HepG2 (cell line): Measurements from ENCODE around the gene NLRP12. TPM values are rescaled to one million over a fixed set of nuclear protein-coding genes. Genes with fewer than 3 reads are reported as not detected.

Experiments
- ATAC-seq: fragments of 200-7000 bp; cut with Tn5 transposase; 3 replicates; pipeline ENCODE4 v1.9.1; 2020; ENCODE audit warnings: mild to moderate bottlenecking, moderate library complexity
- BruUV-seq: library from RNA; stranded (reverse); fragments of 400-500 nt; replicated peaks from 2 replicates; lab custom pipeline; 2021; lab: Mats Ljungman, UMichigan
- CTCF ChIA-PET: fragments of 300-600 bp; formaldehyde crosslinking; extraction: SDS; loops from one replicate; lab custom pipeline; 2021; ENCODE audit warnings: low total read pairs, inconsistent platforms, low intra/inter-chr PET ratio; lab: Yijun Ruan, JAX
- POLR2A ChIA-PET: fragments of 350-600 bp; sonication (Branson Sonifier 250); formaldehyde crosslinking; loops from one replicate; lab custom pipeline; 2020; ENCODE audit warnings: antibody characterized with exemption, inconsistent platforms; lab: Yijun Ruan, JAX
- DNase-seq: peaks from one replicate; pipeline ENCODE4 v3.0.0-alpha.2; 2015; ENCODE audit warnings: low spot score
- FAIRE-seq: peaks from 3 replicates; lab custom pipeline; 2011; peaks lifted over from hg19 to GRCh38; lab: Jason Lieb, UNC
- H2AFZ ChIP-seq: one replicate; pipeline ENCODE4 v1.6.1; 2011; ENCODE audit warnings: low read length, inconsistent platforms
- H3K27ac ChIP-seq: fragments of 300-600 bp; 3 replicates; pipeline ENCODE4 v1.8.0; 2011; ENCODE audit warnings: mixed run types, mild to moderate bottlenecking, mixed read lengths, low read length, inconsistent platforms; ENCODE audit not compliant: insufficient read depth; ENCODE audit errors: extremely low read length
- H3K27me3 ChIP-seq, 2 experiments: fragments of 200-600 bp in 1 of 2; 2 replicates in 1 of 2; 3 replicates in 1 of 2; pipeline versions ENCODE4 v1.6.0 to v1.8.0; 2011; ENCODE audit warnings: low read length in 2 of 2, mild to moderate bottlenecking in 2 of 2, moderate library complexity in 2 of 2, inconsistent platforms in 1 of 2; ENCODE audit not compliant: insufficient read depth in 2 of 2, control insufficient read depth in 1 of 2
- H3K36me3 ChIP-seq, 2 experiments: fragments of 200-600 bp in 1 of 2; replicated peaks in 1 of 2; 2 replicates in 1 of 2; 3 replicates in 1 of 2; pipeline versions ENCODE4 v1.5.1 to v1.8.0; 2011; ENCODE audit warnings: low read length in 2 of 2, inconsistent platforms in 1 of 2; ENCODE audit not compliant: insufficient read depth in 2 of 2, control insufficient read depth in 1 of 2
- H3K4me1 ChIP-seq: 2 replicates; pipeline ENCODE4 v1.5.1; 2012; ENCODE audit warnings: low read length, inconsistent platforms; ENCODE audit not compliant: insufficient read depth
- H3K4me2 ChIP-seq: 2 replicates; pipeline ENCODE4 v1.6.0; 2011; ENCODE audit warnings: low read depth, low read length, inconsistent platforms
- H3K4me3 ChIP-seq, 3 experiments: fragments of 200-600 bp in 1 of 3; sonication (generic), shearing (Covaris generic) in 1 of 3; replicated peaks in 1 of 3; 2 replicates each; pipeline ENCODE4 v1.5.1; 2011 to 2016; ENCODE audit warnings: low read length in 3 of 3, inconsistent platforms in 2 of 3, low read depth in 2 of 3, mild to moderate bottlenecking in 2 of 3, control low read depth in 1 of 3, mixed read lengths in 1 of 3; ENCODE audit not compliant: insufficient read depth in 1 of 3
- H3K79me2 ChIP-seq: one replicate; pipeline ENCODE4 v1.6.1; 2011; ENCODE audit warnings: low read length, inconsistent platforms; ENCODE audit not compliant: insufficient read depth
- H3K9ac ChIP-seq: 2 replicates; pipeline ENCODE4 v1.6.0; 2011; ENCODE audit warnings: mild to moderate bottlenecking, low read depth, low read length, inconsistent platforms; ENCODE audit not compliant: insufficient read depth
- H3K9me3 ChIP-seq: 2 replicates; pipeline ENCODE4 v1.5.1; 2012; ENCODE audit warnings: mild to moderate bottlenecking, low read length
- H4K20me1 ChIP-seq: 2 replicates; pipeline ENCODE4 v1.6.0; 2011; ENCODE audit warnings: inconsistent platforms, mild to moderate bottlenecking, low read length, moderate library complexity; ENCODE audit not compliant: insufficient read depth
- FOXJ3 ChIP-seq: sonication (generic); formaldehyde crosslinking; IDR thresholded peaks from 2 replicates; pipeline ENCODE4 v1.4.0; 2020; ENCODE audit warnings: missing genetic modification reagents, mild to moderate bottlenecking, borderline replicate concordance
- FOXO1 ChIP-seq: sonication (generic); formaldehyde crosslinking; IDR thresholded peaks from 2 replicates; pipeline ENCODE4 v1.4.0; 2020; ENCODE audit warnings: missing genetic modification reagents
- HMGXB3 ChIP-seq: sonication (generic); formaldehyde crosslinking; IDR thresholded peaks from 2 replicates; pipeline ENCODE4 v1.4.0; 2020; ENCODE audit warnings: missing genetic modification reagents, borderline replicate concordance
- HOXA3 ChIP-seq: sonication (generic); formaldehyde crosslinking; IDR thresholded peaks from 2 replicates; pipeline ENCODE4 v1.5.0; 2020; ENCODE audit warnings: missing genetic modification reagents
- KDM2A ChIP-seq: sonication (generic); formaldehyde crosslinking; IDR thresholded peaks from 2 replicates; pipeline ENCODE4 v1.4.0; 2020; ENCODE audit warnings: low read depth, missing genetic modification reagents, borderline replicate concordance
- NR2F1 ChIP-seq, 2 experiments: fragments of 450-650 bp in 1 of 2; formaldehyde crosslinking in 1 of 2; IDR thresholded peaks; 2 replicates each; pipeline versions ENCODE4 v1.5.0 to v1.6.1; 2016 to 2020; ENCODE audit warnings: mild to moderate bottlenecking in 1 of 2, missing compliant biosample characterization in 1 of 2, missing genetic modification reagents in 1 of 2, moderate library complexity in 1 of 2
- POLR2A ChIP-seq, 2 experiments: IDR thresholded peaks; 2 replicates each; pipeline ENCODE4 v1.6.1; 2011; ENCODE audit warnings: low read depth in 2 of 2, low read length in 2 of 2, mild to moderate bottlenecking in 1 of 2, moderate library complexity in 1 of 2; ENCODE audit not compliant: insufficient read depth in 1 of 2
- RBM22 ChIP-seq: fragments of 200-400 bp; formaldehyde crosslinking; optimal IDR thresholded peaks from 2 replicates; pipeline ENCODE3; 2017; ENCODE audit warnings: mild to moderate bottlenecking, low read length, moderate library complexity
- SIN3A ChIP-seq: IDR thresholded peaks from 2 replicates; pipeline ENCODE4 v1.6.1; 2011; ENCODE audit warnings: low read depth, mild to moderate bottlenecking, control low read depth, low read length, borderline replicate concordance
- ZBTB3 ChIP-seq: sonication (generic); formaldehyde crosslinking; IDR thresholded peaks from 2 replicates; pipeline ENCODE4 v1.4.0; 2020; ENCODE audit warnings: low read depth, mild to moderate bottlenecking, moderate library complexity, missing genetic modification reagents, borderline replicate concordance
- ZNF382 ChIP-seq: sonication (generic); formaldehyde crosslinking; IDR thresholded peaks from 2 replicates; pipeline ENCODE4 v1.5.0; 2020; ENCODE audit warnings: missing genetic modification reagents, mild to moderate bottlenecking, borderline replicate concordance
- ZNF501 ChIP-seq: sonication (generic); formaldehyde crosslinking; IDR thresholded peaks from 2 replicates; pipeline ENCODE4 v1.5.1; 2020; ENCODE audit warnings: mild to moderate bottlenecking, moderate library complexity, missing genetic modification reagents
- ZNF616 ChIP-seq: sonication (generic); formaldehyde crosslinking; IDR thresholded peaks from 2 replicates; pipeline ENCODE4 v1.5.0; 2020; ENCODE audit warnings: low read depth, mild to moderate bottlenecking, missing genetic modification reagents
- ZNF672 ChIP-seq: sonication (generic); formaldehyde crosslinking; IDR thresholded peaks from 2 replicates; pipeline ENCODE4 v1.8.1; 2022; ENCODE audit warnings: missing genetic modification reagents
- WGBS: methylation state at CpG from one replicate; pipeline ENCODE4 v1.1.6; 2017; ENCODE audit warnings: low lambda C conversion rate; 5-methylcytosine and 5-hydroxymethylcytosine counted together
- in situ Hi-C: cut with HindIII; loops from 2 replicates; pipeline ENCODE4 v1.10.0; 2017; ENCODE audit warnings: low pct_unique_long_range_greater_than_20kb; ENCODE audit not compliant: extremely low pct_ligation_motif_present
- intact Hi-C: fragments of 100-400 bp; cut with micrococcal nuclease; formaldehyde crosslinking; loops from one replicate; pipeline ENCODE4 v1.10.0; 2022; ENCODE audit not compliant: unreplicated experiment
- polyA plus RNA-seq, 8 experiments: library from polyadenylated mRNA; depleted of rRNA in 3 of 8; stranded (reverse) in 7 of 8; unstranded in 1 of 8; fragments of >200 nt; fragmentation: Illumina TruSeq in 4 of 8; extraction: Trizol in 4 of 8; gene quantifications; 2 replicates each; pipeline versions ENCODE4 v1.2.1 to v1.2.3, GENCODE V29; 2011 to 2016; ENCODE audit warnings: low read depth in 4 of 8, missing spikeins in 1 of 8, mixed read lengths in 1 of 8; ENCODE audit not compliant: insufficient read depth in 1 of 8
- total RNA-seq, 5 experiments: library from RNA; depleted of rRNA; stranded (reverse); fragments of >200 nt; fragmentation: Illumina TruSeq; extraction: Trizol; gene quantifications; 2 replicates each; pipeline ENCODE4 v1.2.3, GENCODE V29; 2016; ENCODE audit warnings: low read depth in 1 of 5
- TF ChIP-seq, protein P1 (sequence below): sonication (generic); formaldehyde crosslinking; IDR thresholded peaks from 2 replicates; pipeline ENCODE4 v1.8.0; 2022; ENCODE audit warnings: missing genetic modification reagents, low read depth, mild to moderate bottlenecking, borderline replicate concordance
- TF ChIP-seq, protein P2 (sequence below): sonication (generic); formaldehyde crosslinking; IDR thresholded peaks from 2 replicates; pipeline ENCODE4 v1.4.0; 2020; ENCODE audit warnings: mild to moderate bottlenecking, low read depth, missing genetic modification reagents

The NLRP12 gene
- total and polyA plus RNA-seq, 2 of the 13 experiments (the other 11 are each of a cell fraction or from before 2014, with no cell fraction given) = 0.15 to 0.20 TPM

DNA sequence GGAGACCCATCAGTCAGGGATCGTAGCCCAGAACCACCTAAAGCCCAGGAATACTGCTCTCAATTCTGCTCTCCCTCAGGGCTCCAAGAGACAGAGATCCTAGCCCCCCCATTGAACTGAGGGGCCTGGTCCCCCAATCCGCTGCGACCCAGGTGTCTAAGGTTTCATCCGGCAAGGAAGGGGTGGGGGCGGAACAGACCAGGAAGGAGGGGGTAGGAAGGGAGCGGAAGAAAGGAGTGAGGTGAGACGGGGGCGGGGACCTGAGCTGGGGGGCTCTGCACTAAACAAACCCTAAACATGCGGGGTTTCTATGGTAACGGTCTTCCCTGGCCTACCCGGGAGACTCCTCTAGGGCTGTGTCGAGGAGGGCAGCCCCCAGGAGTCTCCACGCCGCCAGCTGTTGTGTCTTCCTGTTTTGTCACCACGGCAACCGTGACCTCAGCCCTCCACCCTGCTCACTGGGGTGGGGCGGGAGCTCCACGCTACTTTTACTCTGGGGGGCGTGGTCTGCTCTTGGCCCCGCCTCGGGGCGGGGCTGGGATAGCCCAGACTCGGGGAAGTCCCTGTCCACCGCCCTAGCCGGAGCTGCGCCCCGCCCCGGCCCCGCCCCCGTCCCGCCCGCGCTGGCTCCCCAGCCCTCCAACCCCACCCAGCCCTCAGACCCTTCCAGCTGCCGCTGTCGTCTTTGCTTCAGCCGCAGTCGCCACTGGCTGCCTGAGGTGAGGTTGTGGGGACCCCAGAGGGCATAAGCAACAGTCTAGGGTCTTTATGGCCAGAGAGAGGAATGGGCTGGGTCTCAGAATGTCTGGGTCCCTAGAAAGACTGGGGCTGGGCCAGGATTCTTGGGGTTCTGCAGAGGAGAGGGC is 43.3 kb upstream of the NLRP12 start, which contains the start of gene MYADM:
Gene MYADM, plus strand, starts transcription at position 659 of the 866 bp plus-strand sequence. CDS start 5,647 bp downstream, outside the sequence.
- CTCF ChIA-PET = no interaction called here
- intact Hi-C loops = no loop called here
- POLR2A ChIA-PET = interaction anchor here (0.6 to 5.6 kb wide), 14 partner anchors 9 to 333 kb away, joined by 3 to 102 read pairs (median 4); partner anchors contain the start of genes CNOT3, MBOAT7, PRKCG and RPS9
- Histone ChIP-seq H3K4me1 (peaks cover 32% of the 10 kb centered on the region), H3K79me2 (peaks cover 33% of the 10 kb centered on the region), H3K4me2 (peak within 1 kb of the TSS; percentile 93), H3K4me3 (peak within 1 kb of the TSS; percentile 79 to 99 (median 99)), H4K20me1 (peaks cover 16% of the 10 kb centered on the region; the same call in 1 of the 2 replicates), H3K36me3 (peaks cover 2 to 17% of the 10 kb centered on the region in 2 experiments; a peak in 2 of 5 replicates), H3K27me3 (no peaks in the 10 kb centered on the region; a peak in 1 of 5 replicates), H3K9me3 (no peaks in the 10 kb centered on the region), H2AFZ (no peak within 1 kb of the TSS), H3K9ac (peak within 1 kb of the TSS; percentile 100), H3K27ac (peak within 1 kb of the TSS; percentile 100)
- FAIRE-seq (peak; percentile 59), ATAC-seq (peak; percentile 33), DNase-seq (peak; percentile 98)
- in situ Hi-C loops = no loop called here
- WGBS = under 1% methylated on average over 11 of the region's 37 CpGs
- TSS peak; percentile 38 for BruUV-seq
- TF ChIP-seq KDM2A = peak; percentile 90
- peak; percentile 65; the same call in 1 of the 2 replicates for TF ChIP-seq HOXA3 (CRISPR knock-in tag)
- TF ChIP-seq ZNF501 (CRISPR knock-in tag) = peak; percentile 73
- peak; percentile 36; the same call in 1 of the 2 replicates for TF ChIP-seq FOXO1 (CRISPR knock-in tag)
- TF ChIP-seq ZNF616 (CRISPR knock-in tag) = no peak
- 0 out of 2 replicates have a peak, but pooled peaks have one; percentile 73 for TF ChIP-seq ZBTB3 (CRISPR knock-in tag)
- TF ChIP-seq POLR2A (IDR thresholded peaks at IDR 0.05; ENCODE audit: insufficient read depth in 1 of 2, low read depth in 2 of 2, low read length in 2 of 2) = peak; percentile 83 to 89
- TF ChIP-seq NR2F1 (CRISPR knock-in tag; IDR thresholded peaks at IDR 0.05) = 0 out of 4 replicates have a peak, but pooled peaks of 1 of the 2 experiments have one; percentile 24
- TF ChIP-seq, protein P1, sequence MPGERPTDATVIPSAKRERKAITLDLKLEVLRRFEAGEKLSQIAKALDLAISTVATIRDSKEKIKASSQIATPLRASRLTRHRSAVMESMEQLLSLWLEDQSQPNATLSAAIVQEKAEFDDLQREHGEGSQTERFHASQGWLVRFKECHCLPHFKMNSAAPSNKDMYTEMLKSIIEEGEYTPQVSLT = no peak
- TF ChIP-seq, protein P2, sequence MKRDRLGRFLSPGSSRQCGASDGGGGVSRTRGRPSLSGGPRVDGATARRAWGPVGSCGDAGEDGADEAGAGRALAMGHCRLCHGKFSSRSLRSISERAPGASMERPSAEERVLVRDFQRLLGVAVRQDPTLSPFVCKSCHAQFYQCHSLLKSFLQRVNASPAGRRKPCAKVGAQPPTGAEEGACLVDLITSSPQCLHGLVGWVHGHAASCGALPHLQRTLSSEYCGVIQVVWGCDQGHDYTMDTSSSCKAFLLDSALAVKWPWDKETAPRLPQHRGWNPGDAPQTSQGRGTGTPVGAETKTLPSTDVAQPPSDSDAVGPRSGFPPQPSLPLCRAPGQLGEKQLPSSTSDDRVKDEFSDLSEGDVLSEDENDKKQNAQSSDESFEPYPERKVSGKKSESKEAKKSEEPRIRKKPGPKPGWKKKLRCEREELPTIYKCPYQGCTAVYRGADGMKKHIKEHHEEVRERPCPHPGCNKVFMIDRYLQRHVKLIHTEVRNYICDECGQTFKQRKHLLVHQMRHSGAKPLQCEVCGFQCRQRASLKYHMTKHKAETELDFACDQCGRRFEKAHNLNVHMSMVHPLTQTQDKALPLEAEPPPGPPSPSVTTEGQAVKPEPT (CRISPR knock-in tag) = 0 out of 2 replicates have a peak, but pooled peaks have one; percentile 43
- TF ChIP-seq HMGXB3 (CRISPR knock-in tag) = peak; percentile 84; the same call in 1 of the 2 replicates
- peak; percentile 97 for TF ChIP-seq SIN3A
- peak; percentile 96 for TF ChIP-seq FOXJ3 (CRISPR knock-in tag)
- TF ChIP-seq ZNF382 (CRISPR knock-in tag) = no peak
- TF ChIP-seq RBM22 = peak; percentile 87
- TF ChIP-seq ZNF672 = no peak
